ENCODE measurements around the gene PRSS56. TPM values are rescaled to one million over a fixed set of nuclear protein-coding genes. Genes with fewer than 3 reads are reported as not detected.
"Not testable (repeated sequence)": the region's sequence is repeated elsewhere in the genome, so short reads cannot be mapped to it uniquely, and the experiment has no call there.

PRSS56 gene
- polyA plus RNA-seq, 4 donors = 0.15 to 0.29 TPM; not detected in 2

DNA sequence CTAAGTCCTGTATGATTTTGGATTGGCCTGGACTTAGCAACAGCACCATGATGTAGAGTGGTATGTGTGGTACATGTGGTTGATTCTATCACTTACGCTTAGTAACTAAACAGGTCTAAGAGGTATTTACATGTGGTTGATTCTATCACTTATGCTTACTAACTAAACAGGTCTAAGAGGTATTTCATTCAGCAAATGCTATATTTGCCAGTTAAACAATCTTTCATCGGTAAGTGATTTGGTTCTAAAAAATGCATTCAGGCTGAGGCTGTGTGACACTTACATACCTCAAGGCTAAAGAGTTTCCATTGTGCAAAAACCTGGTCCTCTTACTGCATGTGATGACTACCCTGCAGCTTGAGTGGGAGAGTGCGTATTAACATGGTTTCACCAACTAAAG lies 43.4 kb downstream of the PRSS56 start:
- DNase-seq (ENCODE audit: low read depth in 4 of 4, low spot score in 3 of 4) = no peak

DNA sequence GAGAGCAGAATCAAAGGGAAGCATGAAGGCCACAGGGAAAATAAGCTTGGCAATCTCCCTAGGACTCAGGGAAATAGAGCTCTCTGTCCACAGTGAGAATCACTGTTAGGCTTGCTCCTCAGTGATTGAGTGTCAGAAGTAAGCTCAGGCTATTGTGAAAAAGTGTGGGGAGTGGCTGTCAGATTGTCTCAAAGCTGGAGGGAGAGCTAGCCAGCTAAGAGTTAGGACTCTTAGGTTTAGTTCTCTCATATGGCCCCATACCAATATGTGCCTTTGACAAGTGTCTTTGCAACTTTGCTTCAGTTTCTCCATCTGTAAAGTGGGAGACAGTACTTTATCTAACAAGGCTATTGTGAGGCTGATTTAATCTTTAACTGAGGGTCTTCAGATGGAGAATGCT lies 47.5 kb downstream of the PRSS56 start:
- no peak for DNase-seq (ENCODE audit: low read depth in 4 of 4, low spot score in 3 of 4)

DNA sequence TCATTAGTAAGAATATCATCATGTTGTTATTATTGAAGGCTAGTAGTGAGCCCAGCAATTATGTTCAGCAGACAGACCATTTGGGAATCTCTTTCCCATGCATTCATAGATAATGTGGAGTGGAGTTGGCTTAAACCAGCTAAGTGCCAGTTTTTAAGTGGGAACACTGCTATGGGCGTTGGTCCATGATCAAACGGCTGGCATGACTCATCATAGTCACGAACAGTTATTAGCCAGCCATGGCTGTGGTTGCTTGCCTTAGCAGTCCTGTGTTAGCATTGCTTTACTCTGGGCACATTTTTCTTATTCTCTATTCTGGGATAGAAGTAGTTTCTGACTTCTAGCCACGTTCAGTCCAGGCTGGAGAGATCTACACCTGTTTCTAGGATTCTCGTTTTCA lies 48.0 kb downstream of the PRSS56 start:
- DNase-seq (ENCODE audit: low read depth in 4 of 4, low spot score in 3 of 4) = no peak

DNA sequence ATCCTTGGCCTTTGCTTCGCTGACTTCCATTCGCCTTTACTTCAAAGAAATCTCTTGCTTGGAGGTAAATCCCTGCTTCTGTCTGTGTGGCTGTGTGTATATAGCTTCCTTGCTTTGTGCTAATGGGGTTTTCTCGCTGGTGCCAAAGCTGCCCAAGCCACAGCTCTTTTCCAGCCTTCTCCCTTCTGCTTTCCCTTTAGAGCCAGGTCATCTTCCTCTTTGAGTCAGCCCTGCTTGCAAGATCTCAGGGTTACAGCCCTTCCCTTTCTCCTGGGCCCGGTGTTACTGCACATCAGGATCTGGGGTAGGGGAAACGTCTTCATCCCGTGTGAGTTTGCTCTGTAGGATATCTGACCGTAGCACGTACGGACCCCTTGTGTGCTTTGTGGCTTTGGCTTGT lies 49.4 kb downstream of the PRSS56 start:
- DNase-seq (ENCODE audit: low read depth in 4 of 4, low spot score in 3 of 4) = no peak

DNA sequence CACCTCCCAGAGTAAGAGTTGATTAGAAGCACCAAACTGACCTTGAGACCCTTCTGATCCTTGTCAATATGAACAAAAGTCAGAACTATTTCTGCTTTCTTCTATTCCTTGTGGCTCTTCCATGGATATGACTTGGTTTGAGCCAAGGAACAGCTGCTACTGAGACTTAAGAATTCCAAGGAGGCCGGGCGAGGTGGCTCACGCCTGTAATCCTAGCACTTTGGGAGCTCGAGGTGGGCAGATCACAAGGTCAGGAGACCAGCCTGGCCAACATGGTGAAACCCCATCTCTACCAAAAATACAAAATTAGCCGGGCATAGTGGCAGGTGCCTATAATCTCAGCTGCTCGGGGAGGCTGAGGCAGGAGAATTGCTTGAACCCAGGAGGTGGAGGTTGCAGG lies 50.3 kb downstream of the PRSS56 start:
- DNase-seq (ENCODE audit: low read depth in 4 of 4, low spot score in 3 of 4) = not testable (repeated sequence)

DNA sequence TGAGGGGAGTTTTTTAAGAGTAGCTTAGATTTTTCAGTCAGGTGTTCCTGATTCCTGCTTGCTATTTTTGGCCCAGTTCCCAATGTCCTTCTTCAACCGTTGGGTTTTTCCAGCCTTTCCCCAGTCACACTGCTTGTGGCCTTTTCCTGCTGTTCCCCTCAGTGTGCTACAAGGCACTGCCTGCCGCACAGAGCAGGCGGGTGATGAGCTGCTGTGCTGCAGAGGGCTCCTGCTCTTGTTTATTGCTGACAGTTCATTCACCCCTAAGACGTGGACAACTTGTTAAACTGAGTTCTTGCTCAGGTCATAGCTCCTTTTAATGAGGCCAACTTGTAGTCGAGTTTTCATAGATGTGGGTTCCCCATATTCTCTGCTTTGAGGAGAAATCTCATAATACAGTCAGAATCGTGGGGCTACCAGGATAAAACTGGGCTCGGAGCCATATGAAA lies 50.9 kb downstream of the PRSS56 start:
- DNase-seq (ENCODE audit: low read depth in 4 of 4, low spot score in 3 of 4) = no peak

DNA sequence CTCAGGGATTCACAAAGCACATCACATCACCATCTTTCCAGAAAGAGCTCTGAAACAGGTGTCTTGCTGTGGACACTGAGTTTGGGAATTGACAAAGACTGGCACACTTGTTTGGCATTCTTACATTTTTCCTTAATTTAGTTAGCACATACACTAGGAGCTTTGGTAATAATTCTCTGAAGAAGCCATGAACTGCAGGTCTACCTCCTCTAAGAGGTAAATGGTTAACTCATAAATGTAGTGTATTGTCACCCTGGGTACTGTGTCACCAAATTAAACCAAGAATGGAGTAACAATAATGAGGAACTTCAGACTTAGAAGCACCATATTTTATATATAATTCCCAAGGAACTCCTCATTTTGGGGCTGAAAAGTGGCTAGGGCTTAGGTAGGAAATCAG lies 52.9 kb downstream of the PRSS56 start:
- DNase-seq (ENCODE audit: low read depth in 4 of 4, low spot score in 3 of 4) = no peak

DNA sequence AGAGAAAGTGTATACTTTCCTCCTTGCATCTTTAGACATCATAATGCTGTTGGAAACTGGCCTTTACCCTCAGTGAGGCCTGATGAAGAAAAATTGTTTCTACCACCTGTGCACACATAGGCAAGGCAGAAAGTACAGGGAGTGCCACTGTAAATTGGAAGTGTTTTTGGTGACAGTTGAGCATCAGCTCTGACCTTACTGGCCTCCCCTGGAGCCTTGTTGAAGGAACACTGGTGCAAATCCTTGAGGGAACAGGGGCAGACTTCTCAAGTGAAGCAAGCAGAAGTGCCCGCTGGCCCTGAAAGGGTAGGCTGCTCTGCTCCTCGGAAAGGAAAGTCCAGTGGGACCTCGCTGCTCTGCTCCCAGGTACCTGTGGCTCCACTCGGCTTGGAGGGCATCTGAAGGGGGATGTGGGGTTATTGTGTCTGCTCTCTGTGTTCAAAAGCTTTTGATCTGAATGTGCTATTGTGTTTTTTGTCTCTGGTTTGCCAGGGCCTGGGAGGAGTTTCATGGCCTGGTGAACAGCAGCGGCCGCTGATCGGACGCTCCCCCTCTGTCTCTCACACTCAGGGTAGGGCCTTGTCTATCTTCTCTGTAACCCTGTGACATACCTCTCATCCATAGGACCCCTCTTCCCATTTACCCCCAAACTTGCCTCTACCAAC lies 53.7 kb downstream of the PRSS56 start:
- no peak for DNase-seq (ENCODE audit: low read depth in 4 of 4, low spot score in 3 of 4)

DNA sequence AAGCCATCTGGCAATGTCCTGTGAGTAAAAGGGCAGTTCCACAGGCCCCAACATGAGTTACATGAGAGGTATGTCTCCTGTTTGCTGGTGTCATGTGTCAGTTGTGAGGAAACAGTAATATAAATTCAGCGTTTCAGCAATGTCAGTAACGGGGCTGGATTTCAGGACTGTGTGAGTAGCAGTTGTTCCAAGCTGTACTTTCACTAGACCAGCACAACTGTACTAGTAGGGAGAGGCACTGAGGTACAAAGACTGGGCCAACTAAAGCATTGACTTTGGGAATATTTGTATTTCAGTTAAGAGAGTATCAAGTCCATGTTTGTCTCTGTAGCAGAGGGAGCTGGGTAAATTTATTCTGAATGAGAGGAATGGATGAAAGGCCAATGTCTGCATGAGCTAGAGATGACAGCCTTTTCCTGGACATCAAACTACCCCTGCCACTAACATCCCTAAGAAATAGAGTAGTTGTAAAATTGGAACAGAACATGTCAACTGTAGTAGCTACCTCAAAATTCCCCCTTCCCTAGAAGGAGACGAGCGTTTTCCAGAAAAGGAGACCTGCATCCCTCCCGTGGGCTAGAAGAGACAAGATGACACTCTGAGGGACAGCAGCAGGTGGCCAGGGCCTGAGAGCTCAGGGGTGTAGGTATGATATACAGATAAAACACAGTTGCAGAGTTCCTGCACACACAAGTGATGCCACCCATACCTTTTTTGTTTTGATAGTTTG lies 54.7 kb downstream of the PRSS56 start:
- DNase-seq (ENCODE audit: low read depth in 4 of 4, low spot score in 3 of 4) = no peak

Other genes with a start within 250 kb of the PRSS56 start
- under 1 TPM in 1 of 4 donors, not detected in 3; 0.20 TPM for gene ALPP, start 141.6 kb upstream of the PRSS56 start, polyA plus RNA-seq (ENCODE audit: insufficient read length in 4 of 4)
- not detected for gene ALPG, start 113.5 kb upstream of the PRSS56 start, polyA plus RNA-seq (ENCODE audit: insufficient read length in 4 of 4)
- gene ALPI, start 64.2 kb upstream of the PRSS56 start, polyA plus RNA-seq (ENCODE audit: insufficient read length in 4 of 4) = under 1 TPM in 2 of 4 donors, not detected in 2; 0.06 to 0.09 TPM
- gene ECEL1, start 32.6 kb upstream of the PRSS56 start, polyA plus RNA-seq (ENCODE audit: insufficient read length in 4 of 4) = 10 to 100 TPM; 11.7 to 18.8 (median 14.3) TPM
- under 1 TPM; 0.52 to 0.85 (median 0.66) TPM for gene CHRND, start 5.8 kb downstream of the PRSS56 start, polyA plus RNA-seq (ENCODE audit: insufficient read length in 4 of 4)
- 1 to 10 TPM in 3 of 4 donors, under 1 TPM in 1; 0.73 to 2.2 (median 1.5) TPM for gene CHRNG, start 19.3 kb downstream of the PRSS56 start, polyA plus RNA-seq (ENCODE audit: insufficient read length in 4 of 4)
- gene TIGD1, start 30.2 kb downstream of the PRSS56 start, polyA plus RNA-seq (ENCODE audit: insufficient read length in 4 of 4) = 10 to 100 TPM in 3 of 4 donors, 1 to 10 TPM in 1; 9.5 to 15.6 (median 11.9) TPM
- gene EIF4E2, start 30.3 kb downstream of the PRSS56 start, polyA plus RNA-seq (ENCODE audit: insufficient read length in 4 of 4) = 100 to 1,000 TPM in 2 of 4 donors, 10 to 100 TPM in 2; 96.4 to 110 (median 102) TPM
- gene EFHD1, start 113.2 kb downstream of the PRSS56 start, polyA plus RNA-seq (ENCODE audit: insufficient read length in 4 of 4) = 10 to 100 TPM; 16.4 to 90.4 (median 74.1) TPM
- 10 to 100 TPM; 51.2 to 69.2 (median 65.8) TPM for gene GIGYF2, start 176.9 kb downstream of the PRSS56 start, polyA plus RNA-seq (ENCODE audit: insufficient read length in 4 of 4)